ENCODE data around the gene PIAS4.

Gene PIAS4

DNA sequence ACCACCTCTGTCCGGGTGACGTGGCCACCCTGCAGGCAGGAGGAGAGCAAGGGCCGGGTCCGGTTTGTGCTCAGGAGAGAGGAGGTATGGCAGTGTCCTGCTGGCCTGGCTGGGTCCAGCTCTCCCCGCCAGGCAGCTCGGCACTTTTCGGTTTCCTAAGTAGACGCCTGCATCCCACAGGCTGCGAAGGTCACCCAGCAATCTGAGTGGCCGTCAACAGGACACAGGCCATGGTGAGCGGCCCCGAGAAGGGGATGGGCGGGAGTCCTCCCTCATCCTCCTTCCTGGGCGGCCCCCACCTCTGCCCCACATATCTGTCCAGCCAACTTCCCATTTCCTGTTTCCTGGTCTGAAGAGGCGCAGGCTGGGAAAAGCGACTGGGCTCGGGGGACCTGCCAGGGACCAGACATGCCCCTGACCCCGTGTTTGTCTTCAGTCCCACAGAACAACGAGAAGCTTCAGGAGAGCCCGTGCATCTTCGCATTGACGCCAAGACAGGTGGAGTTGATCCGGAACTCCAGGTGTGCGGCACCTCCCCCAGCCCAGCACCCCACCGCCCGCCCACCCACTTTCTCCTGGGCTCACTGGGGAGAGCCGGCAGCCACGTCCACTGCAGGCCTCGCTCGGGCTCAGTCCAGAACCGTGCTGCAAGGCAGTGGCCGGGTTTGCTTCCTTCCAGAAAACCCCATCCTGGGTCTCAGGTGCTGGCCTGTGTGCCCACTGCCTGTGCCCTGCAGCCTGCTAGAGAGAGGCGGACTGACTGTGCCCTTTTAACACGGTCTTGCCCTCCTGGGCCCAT lies 16.3 kb downstream of the PIAS4 start:
- peak overlapping the region in 1 of 5 donors; percentile 14 for H3K9ac ChIP-seq (ENCODE audit: low read length in 5 of 5)
- peak overlapping the region in 3 of 5 donors; percentile 28 to 40 (median 36) for H3K4me3 ChIP-seq (ENCODE audit: low read depth in 1 of 5, low read length in 5 of 5)
- H3K27ac ChIP-seq (ENCODE audit: low read depth, low read length), result peak overlapping the region; percentile 57
- H3K4me1 ChIP-seq (ENCODE audit: control insufficient read depth in 5 of 5, insufficient read depth in 5 of 5, low read length in 5 of 5), result peaks cover 2 to 32% (median 17%) of the 10 kb centered on the region in 5 donors
- peaks cover 0 to 47% (median 25%) of the 10 kb centered on the region in 5 donors for H3K36me3 ChIP-seq (ENCODE audit: control insufficient read depth in 5 of 5, insufficient read depth in 5 of 5, low read length in 5 of 5)
- peaks cover 0 to 4% (median 0%) of the 10 kb centered on the region in 5 donors for H3K9me3 ChIP-seq (ENCODE audit: control insufficient read depth in 5 of 5, low read length in 5 of 5)
- no peaks in the 10 kb centered on the region for H3K27me3 ChIP-seq (ENCODE audit: control insufficient read depth in 5 of 5, insufficient read depth in 4 of 5, low read length in 5 of 5)

DNA sequence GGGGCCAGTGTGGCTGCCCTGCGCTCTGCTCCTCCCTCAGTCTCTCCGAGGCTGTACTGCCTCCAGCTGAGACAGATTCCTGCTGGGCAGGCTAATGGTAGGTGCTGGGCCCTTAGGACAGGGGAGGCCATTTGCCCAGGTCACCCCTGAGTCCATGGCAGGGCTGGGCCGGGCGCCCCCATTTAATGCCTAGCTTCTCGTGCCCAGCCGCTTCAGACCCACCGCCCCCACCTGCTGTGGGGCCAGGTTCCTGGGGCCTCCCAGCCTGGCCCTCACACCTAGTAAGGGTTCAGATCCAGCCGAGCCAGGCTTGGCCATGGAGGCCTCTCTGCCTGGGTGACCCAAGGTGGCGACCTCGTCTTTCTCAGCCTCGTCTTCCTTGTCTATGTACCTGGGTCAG lies 17.8 kb downstream of the PIAS4 start:
- no peak overlapping the region for H3K27ac ChIP-seq (ENCODE audit: low read depth, low read length)
- H3K36me3 ChIP-seq (ENCODE audit: control insufficient read depth in 5 of 5, insufficient read depth in 5 of 5, low read length in 5 of 5), result peaks cover 0 to 42% (median 33%) of the 10 kb centered on the region in 5 donors
- no peaks in the 10 kb centered on the region for H3K27me3 ChIP-seq (ENCODE audit: control insufficient read depth in 5 of 5, insufficient read depth in 4 of 5, low read length in 5 of 5)
- no peak overlapping the region for H3K9ac ChIP-seq (ENCODE audit: low read length in 5 of 5)
- no peak overlapping the region for H3K4me3 ChIP-seq (ENCODE audit: low read depth in 1 of 5, low read length in 5 of 5)
- H3K9me3 ChIP-seq (ENCODE audit: control insufficient read depth in 5 of 5, low read length in 5 of 5), result peaks cover 0 to 4% (median 0%) of the 10 kb centered on the region in 5 donors
- peaks cover 2 to 23% (median 12%) of the 10 kb centered on the region in 5 donors for H3K4me1 ChIP-seq (ENCODE audit: control insufficient read depth in 5 of 5, insufficient read depth in 5 of 5, low read length in 5 of 5)

DNA sequence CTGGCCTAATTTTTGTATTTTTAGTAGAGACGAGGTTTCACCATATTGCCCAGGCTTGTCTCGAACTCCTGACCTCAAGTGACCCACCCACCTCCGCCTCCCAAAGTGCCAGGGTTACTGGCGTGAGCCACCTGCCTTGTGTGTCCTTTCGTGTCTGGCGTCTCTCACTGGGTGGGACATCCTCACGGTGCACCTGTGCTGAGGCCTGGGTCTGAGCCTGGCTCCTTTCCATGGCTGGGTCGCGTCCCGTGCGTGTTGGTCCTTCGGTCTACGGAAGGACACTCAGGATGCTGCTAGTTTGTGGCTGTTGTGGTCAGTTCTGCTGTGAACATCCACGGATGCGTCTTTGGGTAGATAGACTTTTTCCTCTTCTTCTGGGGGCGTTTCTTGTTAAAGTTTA lies 19.6 kb downstream of the PIAS4 start:
- peaks cover 2 to 21% (median 13%) of the 10 kb centered on the region in 5 donors for H3K4me1 ChIP-seq (ENCODE audit: control insufficient read depth in 5 of 5, insufficient read depth in 5 of 5, low read length in 5 of 5)
- H3K4me3 ChIP-seq (ENCODE audit: low read depth in 1 of 5, low read length in 5 of 5), result no peak overlapping the region
- H3K9ac ChIP-seq (ENCODE audit: low read length in 5 of 5), result no peak overlapping the region
- no peaks in the 10 kb centered on the region for H3K27me3 ChIP-seq (ENCODE audit: control insufficient read depth in 5 of 5, insufficient read depth in 4 of 5, low read length in 5 of 5)
- H3K27ac ChIP-seq (ENCODE audit: low read depth, low read length), result no peak overlapping the region
- peaks cover 0 to 59% (median 42%) of the 10 kb centered on the region in 5 donors for H3K36me3 ChIP-seq (ENCODE audit: control insufficient read depth in 5 of 5, insufficient read depth in 5 of 5, low read length in 5 of 5)
- H3K9me3 ChIP-seq (ENCODE audit: control insufficient read depth in 5 of 5, low read length in 5 of 5), result peaks cover 0 to under 1% (median 0%) of the 10 kb centered on the region in 5 donors

DNA sequence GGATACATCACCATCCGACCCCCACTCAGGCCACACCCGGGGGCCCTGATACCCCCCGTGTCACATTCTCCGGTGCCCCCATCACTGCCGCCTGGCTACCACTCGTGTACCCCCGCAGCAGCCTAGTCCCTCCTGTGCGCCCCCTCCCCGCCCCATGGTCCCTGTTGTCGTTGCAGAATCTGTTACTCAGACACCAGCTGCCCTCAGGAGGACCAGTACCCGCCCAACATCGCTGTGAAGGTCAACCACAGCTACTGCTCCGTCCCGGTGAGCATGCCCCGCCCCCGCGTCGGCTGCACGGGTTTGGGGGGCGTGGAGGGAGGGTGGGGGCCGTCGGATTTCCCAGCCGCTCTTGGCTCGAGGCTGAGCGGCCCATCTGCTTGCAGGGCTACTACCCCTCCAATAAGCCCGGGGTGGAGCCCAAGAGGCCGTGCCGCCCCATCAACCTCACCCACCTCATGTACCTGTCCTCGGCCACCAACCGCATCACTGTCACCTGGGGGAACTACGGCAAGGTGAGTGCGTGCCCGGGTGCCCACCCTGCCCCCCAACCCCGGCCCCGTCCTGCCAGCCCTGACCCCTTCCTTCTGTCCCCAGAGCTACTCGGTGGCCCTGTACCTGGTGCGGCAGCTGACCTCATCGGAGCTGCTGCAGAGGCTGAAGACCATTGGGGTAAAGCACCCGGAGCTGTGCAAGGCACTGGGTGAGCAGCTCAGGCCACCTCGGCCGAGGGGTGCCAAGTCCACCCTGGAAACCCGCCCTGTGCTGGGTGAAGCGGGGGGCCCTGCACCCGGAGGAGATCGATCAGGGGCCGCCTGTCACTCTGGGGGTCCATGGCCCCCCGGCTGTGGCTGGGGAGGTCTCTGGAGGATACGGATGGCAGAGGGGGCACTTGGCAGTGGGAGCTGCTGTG lies 21.1 kb downstream of the PIAS4 start:
- H3K27ac ChIP-seq (ENCODE audit: low read depth, low read length), result no peak overlapping the region
- peaks cover 2 to 17% (median 13%) of the 10 kb centered on the region in 5 donors for H3K4me1 ChIP-seq (ENCODE audit: control insufficient read depth in 5 of 5, insufficient read depth in 5 of 5, low read length in 5 of 5)
- no peak overlapping the region for H3K4me3 ChIP-seq (ENCODE audit: low read depth in 1 of 5, low read length in 5 of 5)
- H3K36me3 ChIP-seq (ENCODE audit: control insufficient read depth in 5 of 5, insufficient read depth in 5 of 5, low read length in 5 of 5), result peaks cover 0 to 72% (median 49%) of the 10 kb centered on the region in 5 donors
- H3K9ac ChIP-seq (ENCODE audit: low read length in 5 of 5), result no peak overlapping the region
- no peaks in the 10 kb centered on the region for H3K9me3 ChIP-seq (ENCODE audit: control insufficient read depth in 5 of 5, low read length in 5 of 5)
- no peaks in the 10 kb centered on the region for H3K27me3 ChIP-seq (ENCODE audit: control insufficient read depth in 5 of 5, insufficient read depth in 4 of 5, low read length in 5 of 5)

DNA sequence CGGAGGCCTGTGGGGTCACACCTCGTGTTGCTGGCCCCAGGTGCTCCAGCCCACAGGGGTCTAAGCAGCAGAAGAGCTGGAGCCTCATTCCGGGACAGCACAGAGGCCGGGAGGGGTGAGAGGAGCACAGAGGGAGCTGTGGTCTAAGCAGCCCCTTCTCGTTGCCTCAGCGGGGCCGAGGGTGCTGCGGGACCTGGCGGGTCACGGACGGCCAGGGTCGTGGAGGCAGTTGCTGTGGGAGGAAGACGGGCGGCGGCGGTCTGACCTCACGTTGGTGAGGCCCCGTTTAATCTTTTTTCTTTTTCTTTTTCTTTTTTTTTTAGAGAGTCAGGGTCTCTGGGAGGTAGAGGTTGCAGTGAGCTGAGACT lies 21.7 kb downstream of the PIAS4 start:
- no peak overlapping the region for H3K9ac ChIP-seq (ENCODE audit: low read length in 5 of 5)
- H3K27ac ChIP-seq (ENCODE audit: low read depth, low read length), result no peak overlapping the region
- H3K9me3 ChIP-seq (ENCODE audit: control insufficient read depth in 5 of 5, low read length in 5 of 5), result no peaks in the 10 kb centered on the region
- H3K4me3 ChIP-seq (ENCODE audit: low read depth in 1 of 5, low read length in 5 of 5), result no peak overlapping the region
- H3K4me1 ChIP-seq (ENCODE audit: control insufficient read depth in 5 of 5, insufficient read depth in 5 of 5, low read length in 5 of 5), result peaks cover 0 to 11% (median 10%) of the 10 kb centered on the region in 5 donors
- peaks cover 0 to 72% (median 54%) of the 10 kb centered on the region in 5 donors for H3K36me3 ChIP-seq (ENCODE audit: control insufficient read depth in 5 of 5, insufficient read depth in 5 of 5, low read length in 5 of 5)
- H3K27me3 ChIP-seq (ENCODE audit: control insufficient read depth in 5 of 5, insufficient read depth in 4 of 5, low read length in 5 of 5), result no peaks in the 10 kb centered on the region

DNA sequence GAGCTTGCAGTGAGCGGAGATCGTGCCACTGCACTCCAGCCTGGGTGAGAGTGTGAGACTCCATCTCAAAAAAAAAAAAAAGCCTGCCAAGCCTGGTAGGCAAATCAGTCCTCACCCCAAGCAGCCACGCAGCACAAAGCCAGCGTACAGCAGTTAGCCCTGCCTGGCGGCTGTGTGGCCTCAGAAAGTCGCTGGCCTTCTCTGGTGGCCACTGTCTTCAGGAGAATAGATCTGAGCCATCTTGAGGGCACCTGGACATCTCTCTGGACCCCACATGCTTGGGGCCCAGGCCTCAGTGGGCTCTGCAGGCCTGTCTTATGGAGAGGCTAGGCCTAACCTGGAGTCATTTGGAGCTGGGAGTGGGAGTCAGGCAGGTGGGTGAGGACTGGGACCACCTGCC lies 23.0 kb downstream of the PIAS4 start:
- no peak overlapping the region for H3K27ac ChIP-seq (ENCODE audit: low read depth, low read length)
- peaks cover 0 to 72% (median 54%) of the 10 kb centered on the region in 5 donors for H3K36me3 ChIP-seq (ENCODE audit: control insufficient read depth in 5 of 5, insufficient read depth in 5 of 5, low read length in 5 of 5)
- H3K4me1 ChIP-seq (ENCODE audit: control insufficient read depth in 5 of 5, insufficient read depth in 5 of 5, low read length in 5 of 5), result peaks cover 0 to 5% (median 0%) of the 10 kb centered on the region in 5 donors
- no peaks in the 10 kb centered on the region for H3K27me3 ChIP-seq (ENCODE audit: control insufficient read depth in 5 of 5, insufficient read depth in 4 of 5, low read length in 5 of 5)
- no peaks in the 10 kb centered on the region for H3K9me3 ChIP-seq (ENCODE audit: control insufficient read depth in 5 of 5, low read length in 5 of 5)
- no peak overlapping the region for H3K9ac ChIP-seq (ENCODE audit: low read length in 5 of 5)
- no peak overlapping the region for H3K4me3 ChIP-seq (ENCODE audit: low read depth in 1 of 5, low read length in 5 of 5)

DNA sequence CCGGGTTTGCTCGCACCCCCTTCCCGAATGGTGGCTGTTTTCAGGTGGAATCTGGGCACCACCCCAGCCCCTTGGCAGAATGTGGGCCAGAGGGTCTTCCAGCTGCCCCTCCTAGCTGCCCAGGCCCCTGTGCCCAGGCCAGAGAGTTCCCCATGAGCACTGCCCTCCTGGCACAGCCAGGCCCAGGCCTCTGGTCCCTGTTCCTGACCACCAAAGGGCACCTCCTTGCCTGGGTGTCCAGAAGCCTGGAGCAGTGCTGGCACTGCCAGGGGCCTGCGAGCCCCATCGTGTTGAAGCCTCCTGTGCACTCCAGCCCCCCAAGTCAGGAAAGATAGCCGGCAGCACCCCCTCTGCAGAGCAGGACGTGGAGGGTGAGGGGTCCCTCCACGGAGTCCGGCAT lies 23.4 kb downstream of the PIAS4 start:
- Histone ChIP-seq H3K4me3 (ENCODE audit: low read depth in 1 of 5, low read length in 5 of 5) (no peak overlapping the region), H3K36me3 (ENCODE audit: control insufficient read depth in 5 of 5, insufficient read depth in 5 of 5, low read length in 5 of 5) (peaks cover 0 to 76% (median 58%) of the 10 kb centered on the region in 5 donors), H3K27me3 (ENCODE audit: control insufficient read depth in 5 of 5, insufficient read depth in 4 of 5, low read length in 5 of 5) (no peaks in the 10 kb centered on the region), H3K9me3 (ENCODE audit: control insufficient read depth in 5 of 5, low read length in 5 of 5) (no peaks in the 10 kb centered on the region), H3K27ac (ENCODE audit: low read depth, low read length) (no peak overlapping the region), H3K9ac (ENCODE audit: low read length in 5 of 5) (no peak overlapping the region), H3K4me1 (ENCODE audit: control insufficient read depth in 5 of 5, insufficient read depth in 5 of 5, low read length in 5 of 5) (peaks cover 0 to 5% (median 0%) of the 10 kb centered on the region in 5 donors)

DNA sequence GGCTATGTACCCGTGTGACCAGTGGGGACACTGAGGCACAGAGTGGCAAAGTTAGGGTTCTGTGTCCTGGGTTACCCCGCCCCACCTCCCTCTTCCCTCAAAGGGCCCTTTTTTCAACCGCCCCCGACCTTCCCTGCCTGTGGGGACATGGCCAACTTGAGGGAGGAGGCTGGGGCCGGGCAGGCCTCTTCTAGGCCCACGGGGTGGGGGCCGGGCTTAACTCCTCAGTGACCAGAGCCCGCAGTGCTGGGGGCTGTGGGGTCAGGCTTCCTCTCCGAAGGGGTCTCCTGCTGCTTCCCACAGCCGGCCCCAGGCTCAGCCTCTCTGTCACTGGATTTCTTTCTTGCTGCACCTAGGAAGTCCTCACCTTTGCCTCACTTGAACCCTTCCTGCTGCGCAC lies 23.9 kb downstream of the PIAS4 start:
- Histone ChIP-seq H3K4me1 (ENCODE audit: control insufficient read depth in 5 of 5, insufficient read depth in 5 of 5, low read length in 5 of 5) (peaks cover 0 to 5% (median 0%) of the 10 kb centered on the region in 5 donors), H3K27me3 (ENCODE audit: control insufficient read depth in 5 of 5, insufficient read depth in 4 of 5, low read length in 5 of 5) (no peaks in the 10 kb centered on the region), H3K36me3 (ENCODE audit: control insufficient read depth in 5 of 5, insufficient read depth in 5 of 5, low read length in 5 of 5) (peaks cover 0 to 80% (median 59%) of the 10 kb centered on the region in 5 donors), H3K27ac (ENCODE audit: low read depth, low read length) (no peak overlapping the region), H3K9ac (ENCODE audit: low read length in 5 of 5) (no peak overlapping the region), H3K4me3 (ENCODE audit: low read depth in 1 of 5, low read length in 5 of 5) (no peak overlapping the region), H3K9me3 (ENCODE audit: control insufficient read depth in 5 of 5, low read length in 5 of 5) (no peaks in the 10 kb centered on the region)

DNA sequence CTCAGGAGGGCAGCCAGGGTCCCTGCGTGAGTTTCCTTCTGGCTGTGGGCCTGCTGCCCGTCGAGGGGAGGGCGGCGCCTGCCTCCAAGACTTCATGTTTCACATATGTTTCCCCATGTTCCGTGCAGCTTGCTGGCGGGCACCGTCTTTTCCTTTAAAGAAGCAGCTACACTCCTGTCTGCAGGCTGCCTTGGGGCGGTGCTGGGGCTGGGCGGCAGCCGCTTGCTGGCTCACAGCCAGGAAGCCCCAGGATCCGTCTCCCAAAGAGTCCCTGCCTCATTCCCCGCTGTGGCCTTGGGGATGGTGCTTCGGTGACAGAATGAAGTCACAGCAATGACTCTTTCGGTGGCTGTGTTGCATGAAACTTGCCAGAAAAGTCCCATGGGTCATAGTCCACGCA lies 24.9 kb downstream of the PIAS4 start:
- Histone ChIP-seq H3K9me3 (ENCODE audit: control insufficient read depth in 5 of 5, low read length in 5 of 5) (no peaks in the 10 kb centered on the region), H3K27ac (ENCODE audit: low read depth, low read length) (no peak overlapping the region), H3K36me3 (ENCODE audit: control insufficient read depth in 5 of 5, insufficient read depth in 5 of 5, low read length in 5 of 5) (peaks cover 0 to 85% (median 66%) of the 10 kb centered on the region in 5 donors), H3K4me3 (ENCODE audit: low read depth in 1 of 5, low read length in 5 of 5) (no peak overlapping the region), H3K9ac (ENCODE audit: low read length in 5 of 5) (no peak overlapping the region), H3K27me3 (ENCODE audit: control insufficient read depth in 5 of 5, insufficient read depth in 4 of 5, low read length in 5 of 5) (no peaks in the 10 kb centered on the region), H3K4me1 (ENCODE audit: control insufficient read depth in 5 of 5, insufficient read depth in 5 of 5, low read length in 5 of 5) (peaks cover 0 to 5% (median 0%) of the 10 kb centered on the region in 5 donors)
